Endothelial cell of umbilical vein (primary cell): ENCODE results near the gene CNPPD1. TPM values are rescaled to one million over a fixed set of nuclear protein-coding genes. Genes with fewer than 3 reads are reported as not detected.

ENCODE experiments used
- BruUV-seq: library from RNA; stranded (reverse); fragments of 400-500 nt; replicated peaks from 2 replicates; lab custom pipeline; 2021; lab: Mats Ljungman, UMichigan
- CTCF ChIA-PET: fragments of 300-600, 350-600 bp; sonication (Branson Sonifier 250); formaldehyde crosslinking; loops from one replicate; lab custom pipeline; 2021; ENCODE audit warnings: antibody characterized with exemption, inconsistent platforms; lab: Charles Lee
- POLR2A ChIA-PET: fragments of 300-600, 350-600 bp; sonication (Branson Sonifier 250); formaldehyde crosslinking; loops from one replicate; lab custom pipeline; 2021; ENCODE audit warnings: antibody characterized with exemption, inconsistent platforms; lab: Charles Lee
- DNase-seq: peaks from one replicate; pipeline ENCODE4 v3.0.0-alpha.2; 2011; ENCODE audit warnings: low read depth, low spot score
- FAIRE-seq: peaks from 2 replicates; lab custom pipeline; 2011; peaks lifted over from hg19 to GRCh38; lab: Jason Lieb, UNC
- H2AFZ ChIP-seq: 2 replicates; pipeline ENCODE4 v1.6.0; 2012; ENCODE audit warnings: low read depth, low read length, control low read depth, inconsistent platforms
- H3K27ac ChIP-seq: 2 replicates; pipeline ENCODE4 v1.5.1; 2011; ENCODE audit warnings: low read depth, mild to moderate bottlenecking, control low read depth, low read length, moderate library complexity; ENCODE audit not compliant: insufficient read depth
- H3K27me3 ChIP-seq, 2 experiments: 2 replicates each; pipeline versions ENCODE4 v1.6.0 to v1.6.1; 2011; ENCODE audit warnings: low read length in 2 of 2, mixed read lengths in 1 of 2; ENCODE audit not compliant: control insufficient read depth in 2 of 2, insufficient read depth in 2 of 2
- H3K36me3 ChIP-seq, 2 experiments: 2 replicates in 1 of 2; 3 replicates in 1 of 2; pipeline ENCODE4 v1.5.1; 2011; ENCODE audit warnings: low read length in 2 of 2, mild to moderate bottlenecking in 1 of 2, moderate library complexity in 1 of 2; ENCODE audit not compliant: control insufficient read depth in 2 of 2, insufficient read depth in 2 of 2; ENCODE audit errors: extremely low read depth in 1 of 2
- H3K4me1 ChIP-seq: 3 replicates; pipeline ENCODE4 v1.5.1; 2011; ENCODE audit warnings: mild to moderate bottlenecking, low read length; ENCODE audit not compliant: control insufficient read depth, insufficient read depth; ENCODE audit errors: extremely low read depth
- H3K4me2 ChIP-seq: 2 replicates; pipeline ENCODE4 v1.6.1; 2011; ENCODE audit warnings: low read length, control low read depth, mixed read lengths; ENCODE audit not compliant: insufficient read depth
- H3K4me3 ChIP-seq, 3 experiments: fragments of 200-600 bp in 1 of 3; sonication (generic), shearing (Covaris generic) in 1 of 3; replicated peaks in 1 of 3; 2 replicates each; pipeline ENCODE4 v1.5.1; 2011 to 2016; ENCODE audit warnings: control low read depth in 3 of 3, low read length in 3 of 3, mild to moderate bottlenecking in 2 of 3, inconsistent platforms in 1 of 3, low read depth in 1 of 3, moderate library complexity in 1 of 3; ENCODE audit not compliant: insufficient read depth in 1 of 3
- H3K79me2 ChIP-seq: 2 replicates; pipeline ENCODE4 v1.6.0; 2012; ENCODE audit warnings: low read length, inconsistent platforms; ENCODE audit not compliant: control insufficient read depth, insufficient read depth
- H3K9ac ChIP-seq: replicated peaks from 2 replicates; pipeline ENCODE3; 2011; ENCODE audit warnings: low read length, control low read depth; ENCODE audit not compliant: insufficient read depth; ENCODE audit errors: extremely low read depth
- H3K9me1 ChIP-seq: replicated peaks from 3 replicates; pipeline ENCODE4 v1.6.0; 2011; ENCODE audit warnings: mild to moderate bottlenecking, low read length; ENCODE audit not compliant: control insufficient read depth, insufficient read depth; ENCODE audit errors: extremely low read depth
- H3K9me3 ChIP-seq: replicated peaks from 2 replicates; pipeline ENCODE4 v1.5.1; 2012; ENCODE audit warnings: low read length, inconsistent platforms; ENCODE audit not compliant: control insufficient read depth, insufficient read depth
- H4K20me1 ChIP-seq: replicated peaks from 2 replicates; pipeline ENCODE3; 2011; ENCODE audit warnings: mild to moderate bottlenecking, low read length; ENCODE audit not compliant: control insufficient read depth, insufficient read depth; ENCODE audit errors: extremely low read depth
- CTCF ChIP-seq, 2 donors: IDR thresholded peaks; 1 replicate in 1 of 2; 2 replicates in 1 of 2; pipeline ENCODE4 v1.5.1; 2011; ENCODE audit warnings: low read length in 2 of 2, mild to moderate bottlenecking in 2 of 2, moderate library complexity in 2 of 2, control low read depth in 1 of 2, inconsistent platforms in 1 of 2, low read depth in 1 of 2; ENCODE audit not compliant: insufficient read depth in 1 of 2; ENCODE audit errors: extremely low read depth in 1 of 2
- FOS ChIP-seq: IDR thresholded peaks from 2 replicates; pipeline ENCODE4 v1.6.1; 2011; ENCODE audit warnings: mild to moderate bottlenecking, low read length, moderate library complexity, borderline replicate concordance; ENCODE audit not compliant: insufficient read depth
- JUN ChIP-seq: IDR thresholded peaks from 2 replicates; pipeline ENCODE4 v1.6.1; 2011; ENCODE audit warnings: borderline replicate concordance, low read depth; ENCODE audit not compliant: insufficient read length, insufficient read depth
- MAX ChIP-seq: IDR thresholded peaks from 2 replicates; pipeline ENCODE4 v1.6.1; 2011; ENCODE audit not compliant: insufficient read depth, insufficient read length
- POLR2A ChIP-seq: IDR thresholded peaks from 2 replicates; pipeline ENCODE4 v1.6.1; 2012; ENCODE audit warnings: low read depth, mild to moderate bottlenecking, control low read depth, low read length
- POLR2AphosphoS5 ChIP-seq: IDR thresholded peaks from 2 replicates; pipeline ENCODE4 v1.6.1; 2012; ENCODE audit warnings: low read depth, mild to moderate bottlenecking, control low read depth, low read length, moderate library complexity; ENCODE audit not compliant: insufficient read depth
- dilution Hi-C: fragments of 300-500 bp; cut with MboI; formaldehyde crosslinking; loops from one replicate; pipeline ENCODE4 v1.15.0; 2019; ENCODE audit warnings: low sequenced_read_pairs; ENCODE audit not compliant: extremely low pct_ligation_motif_present
- intact Hi-C: fragments of 100-400 bp; cut with micrococcal nuclease; formaldehyde crosslinking; loops from one replicate; pipeline ENCODE4 v1.10.0; 2022
- polyA plus RNA-seq, 4 experiments: library from polyadenylated mRNA; depleted of rRNA in 3 of 4; stranded (reverse) in 3 of 4; unstranded in 1 of 4; fragments of >200 nt; gene quantifications; 2 replicates each; pipeline versions ENCODE4 v1.2.1 to v1.2.3, GENCODE V29; 2011 to 2012; ENCODE audit warnings: missing spikeins in 1 of 4
- total RNA-seq: library from RNA; stranded (reverse); gene quantifications from 2 replicates; pipeline ENCODE4 v1.2.3, GENCODE V29; 2021

Gene CNPPD1
- total and polyA plus RNA-seq, 2 donors (not counting 3 experiments of a cell fraction or from before 2014, with no cell fraction given), result 44.0 to 55.7 TPM

GRCh38 chr2:219126555-219126954, 50.2 kb downstream of the CNPPD1 start:
- Histone ChIP-seq H3K36me3 (no peaks in the 10 kb centered on the region), H4K20me1 (no peaks in the 10 kb centered on the region), H3K27me3 (no peaks in the 10 kb centered on the region), H2AFZ (no peak overlapping the region), H3K4me2 (no peak overlapping the region), H3K27ac (no peak overlapping the region), H3K79me2 (no peaks in the 10 kb centered on the region), H3K9me3 (no peaks in the 10 kb centered on the region), H3K4me3 (no peak overlapping the region), H3K9me1 (no peaks in the 10 kb centered on the region), H3K9ac (no peak overlapping the region), H3K4me1 (no peaks in the 10 kb centered on the region)
- dilution Hi-C loops (no loop called here), intact Hi-C loops (no loop called here)
- POLR2A ChIA-PET, result no interaction called here
- no TSS peak for BruUV-seq
- TF ChIP-seq POLR2A (no peak), CTCF (IDR thresholded peaks at IDR 0.05; ENCODE audit: extremely low read depth in 1 of 2, insufficient read depth in 1 of 2, low read depth in 1 of 2, low read length in 2 of 2) (no peak), POLR2AphosphoS5 (no peak), MAX (no peak), FOS (no peak), JUN (no peak)
- DNase-seq, result no peak
- CTCF ChIA-PET, result interaction anchor here (1.2 to 3.9 kb wide), 4 partner anchors 10 to 68 kb away, joined by 3 to 14 read pairs (median 4); no protein-coding TSS in a partner anchor
- FAIRE-seq, result no peak
